NB4 (cell line): ENCODE data around the gene BSPRY.

Source experiments
- CTCF ChIP-seq: IDR thresholded peaks from one replicate; pipeline ENCODE4 v1.5.1; 2012; ENCODE audit warnings: low read depth, low read length
- MAX ChIP-seq: IDR thresholded peaks from 2 replicates; pipeline ENCODE4 v1.6.1; 2011; ENCODE audit warnings: low read depth, low read length

GRCh38 chr9:113387560-113388230, 38.4 kb downstream of the BSPRY start:
- TF ChIP-seq CTCF (no peak), MAX (no peak)
